Breast epithelium (tissue), 3 donors: ENCODE measurements around the gene CADM2.
A peak's percentile ranks its signal among the peaks of the same experiment; 100 is the strongest.

Experiments
- CTCF ChIP-seq, 3 donors: fragments of 450-650 bp; IDR thresholded peaks; one replicate each; pipeline ENCODE4 v1.5.1; 2016 to 2017; ENCODE audit warnings: antibody characterized with exemption in 3 of 3, mild to moderate bottlenecking in 3 of 3, moderate library complexity in 3 of 3
- POLR2A ChIP-seq: fragments of 450-650 bp; IDR thresholded peaks from one replicate; pipeline ENCODE4 v1.6.1; 2016; ENCODE audit warnings: antibody characterized with exemption, mild to moderate bottlenecking, moderate library complexity

GRCh38 chr3:85567071-85567676, 608.4 kb downstream of the CADM2 start:
- TF ChIP-seq CTCF (IDR thresholded peaks at IDR 0.05) = peak in 1 of 3 donors; percentile 39
- TF ChIP-seq POLR2A = no peak
